Activated naive CD4-positive, alpha-beta T cell treated with anti-CD3 and anti-CD28 coated beads, Interleukin-2, amount 50 U/mL, for 72 hours (primary cell): Measurements from ENCODE around the gene FGF18. TPM values are rescaled to one million over a fixed set of nuclear protein-coding genes. Genes with fewer than 3 reads are reported as not detected.
"Not testable (repeated sequence)": the region's sequence is repeated elsewhere in the genome, so short reads cannot be mapped to it uniquely, and the experiment has no call there.

Experiments used
- ATAC-seq, 2 donors: fragments of 150-1000 bp; cut with Tn5 transposase; 2 replicates each; pipeline ENCODE4 v1.10.0; 2021; ENCODE audit warnings: mild to moderate bottlenecking in 2 of 2, moderate library complexity in 2 of 2
- DNase-seq, 2 donors: peaks; one replicate each; pipeline ENCODE4 v3.0.0; 2021 to 2022; ENCODE audit warnings: low spot score in 2 of 2
- H3K27ac Mint-ChIP-seq, 2 donors: one replicate each; pipeline ENCODE4 v1.8.0; 2022; ENCODE audit warnings: mild to moderate bottlenecking in 2 of 2, mixed read lengths in 2 of 2
- H3K36me3 Mint-ChIP-seq, 2 donors: one replicate each; pipeline ENCODE4 v1.8.0; 2022; ENCODE audit warnings: mixed read lengths in 2 of 2
- H3K9me3 Mint-ChIP-seq, 2 donors: one replicate each; pipeline ENCODE4 v1.8.0; 2022; ENCODE audit warnings: mixed read lengths in 2 of 2
- total RNA-seq, 2 donors: library from RNA; stranded (reverse); gene quantifications; one replicate each; pipeline ENCODE4 v1.2.3, GENCODE V29; 2022

The FGF18 gene
- total RNA-seq, 2 donors from 2014 or later = 0.36 TPM; not detected in 1

DNA sequence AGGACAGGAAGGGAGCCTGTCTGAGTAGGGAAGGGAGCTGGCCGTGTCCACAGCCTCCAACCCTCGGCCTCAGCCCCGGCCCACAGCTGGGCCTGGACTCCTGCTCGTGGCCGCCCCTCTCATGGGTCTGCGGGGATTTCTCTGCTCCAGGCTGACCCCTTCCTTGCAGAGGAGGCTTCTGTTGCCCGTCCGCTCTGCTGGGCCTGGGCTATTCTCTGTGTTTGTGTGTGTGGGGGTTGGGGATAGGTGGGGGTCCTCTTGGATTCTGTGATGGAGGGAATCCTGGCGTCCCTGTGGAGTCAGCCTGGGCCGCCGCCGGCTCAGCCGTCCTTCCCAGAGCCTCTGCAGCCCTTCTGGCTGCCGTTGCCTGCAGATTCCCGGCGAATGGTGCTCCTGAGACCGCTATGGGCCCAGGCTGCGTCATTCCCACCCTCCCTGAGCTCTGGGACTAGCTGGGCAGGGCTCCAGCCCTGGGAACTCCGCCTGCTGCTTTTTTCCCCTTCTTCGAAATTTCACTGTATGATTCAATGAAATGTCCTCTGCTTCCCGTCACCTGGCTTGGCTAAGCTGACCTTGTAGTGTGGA is 64.2 kb downstream of the FGF18 start:
- H3K9me3 Mint-ChIP-seq = no peaks in the 10 kb centered on the region
- H3K36me3 Mint-ChIP-seq = no peaks in the 10 kb centered on the region
- no peak for ATAC-seq
- DNase-seq = no peak
- H3K27ac Mint-ChIP-seq = no peak overlapping the region

DNA sequence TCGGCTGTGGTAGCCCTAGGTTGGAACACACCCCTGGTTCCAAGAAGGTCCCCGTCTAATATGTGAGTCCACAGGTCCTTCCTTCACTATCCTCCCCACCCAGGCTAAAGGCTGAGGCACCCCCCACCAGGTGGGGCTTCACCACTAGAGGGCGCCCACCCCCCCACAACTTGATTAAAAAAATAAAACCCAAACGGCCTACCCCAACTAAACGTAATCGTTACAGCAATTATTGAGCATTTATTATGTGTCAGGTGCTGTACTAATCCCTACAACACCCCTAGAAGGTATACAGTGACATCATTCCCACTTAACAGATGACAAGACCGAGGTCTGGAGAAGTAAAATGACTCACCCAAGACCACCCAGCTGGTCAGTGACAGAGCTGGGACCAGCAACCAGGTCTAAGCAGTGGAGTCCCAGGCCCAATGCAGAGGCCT is 65.0 kb downstream of the FGF18 start:
- no peaks in the 10 kb centered on the region for H3K36me3 Mint-ChIP-seq
- no peak overlapping the region for H3K27ac Mint-ChIP-seq
- H3K9me3 Mint-ChIP-seq = no peaks in the 10 kb centered on the region
- ATAC-seq = peak; percentile 49 to 69
- DNase-seq = peak in 1 of 2 donors; percentile 50

DNA sequence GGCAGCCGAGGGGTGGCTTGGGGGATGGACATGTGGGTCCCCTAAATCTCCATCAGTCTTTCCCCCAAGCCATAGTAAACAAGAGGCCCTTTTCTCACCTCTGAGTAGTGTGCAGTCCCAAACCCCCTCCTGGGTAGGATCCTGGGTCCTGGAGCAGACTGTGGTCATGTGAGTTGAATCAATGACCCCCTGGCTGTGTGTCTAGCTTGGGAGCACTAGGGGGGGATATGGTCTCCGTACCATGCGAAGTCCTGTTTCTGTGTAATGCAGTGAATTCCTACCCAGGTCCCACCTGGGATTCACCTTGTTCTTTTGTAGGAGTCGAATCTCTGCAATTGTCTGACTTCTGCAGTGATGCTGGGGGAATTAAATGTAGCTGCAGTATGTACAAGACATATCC is 66.2 kb downstream of the FGF18 start:
- H3K36me3 Mint-ChIP-seq = no peaks in the 10 kb centered on the region
- H3K9me3 Mint-ChIP-seq = no peaks in the 10 kb centered on the region
- ATAC-seq (no peak), DNase-seq (no peak)
- no peak overlapping the region for H3K27ac Mint-ChIP-seq

DNA sequence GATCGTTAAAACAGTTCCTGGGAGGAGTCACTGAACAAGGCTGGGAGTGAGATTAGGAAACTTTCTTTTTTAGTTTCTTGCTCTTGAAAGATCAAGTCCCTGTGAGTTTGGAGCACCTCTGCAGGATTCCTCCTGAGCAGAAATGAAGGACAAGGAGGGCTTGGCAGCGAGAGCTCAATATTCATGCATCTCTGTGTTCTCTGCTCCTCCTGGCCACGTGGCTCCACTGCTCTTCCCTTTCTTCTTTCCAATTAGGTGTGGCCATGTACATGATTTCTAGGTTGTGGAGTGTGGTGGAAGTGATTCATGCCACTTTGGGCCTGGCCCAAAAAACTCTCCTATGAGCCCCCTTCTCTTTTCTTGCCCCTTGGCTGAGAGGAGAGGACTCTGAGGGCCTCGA is 67.2 kb downstream of the FGF18 start:
- no peak for DNase-seq
- ATAC-seq = no peak
- Mint-ChIP-seq H3K27ac (peak overlapping the region in 1 of 2 donors; percentile 57), H3K36me3 (no peaks in the 10 kb centered on the region), H3K9me3 (no peaks in the 10 kb centered on the region)

DNA sequence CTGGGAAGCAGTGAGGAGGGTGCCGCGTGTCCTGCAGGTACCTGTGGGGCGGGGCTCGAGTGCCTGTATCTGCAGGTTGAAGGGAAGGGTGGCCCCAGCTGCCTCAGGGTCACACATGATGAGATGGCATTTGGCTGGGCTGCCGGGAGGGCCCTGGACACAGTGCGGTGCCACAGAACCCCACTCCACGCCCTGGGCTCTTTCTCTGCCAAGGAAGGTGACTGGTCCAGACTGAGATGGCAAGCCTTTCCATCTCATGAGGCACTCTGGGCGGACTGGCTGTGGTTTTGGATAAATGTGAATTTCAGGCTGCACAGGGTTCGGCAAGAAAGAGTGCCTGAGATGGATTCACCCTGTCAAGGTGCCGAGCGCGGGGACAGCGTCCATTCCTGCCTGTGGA is 69.4 kb downstream of the FGF18 start:
- no peaks in the 10 kb centered on the region for H3K36me3 Mint-ChIP-seq
- ATAC-seq (no peak), DNase-seq (no peak)
- H3K27ac Mint-ChIP-seq = no peak overlapping the region
- H3K9me3 Mint-ChIP-seq = no peaks in the 10 kb centered on the region

DNA sequence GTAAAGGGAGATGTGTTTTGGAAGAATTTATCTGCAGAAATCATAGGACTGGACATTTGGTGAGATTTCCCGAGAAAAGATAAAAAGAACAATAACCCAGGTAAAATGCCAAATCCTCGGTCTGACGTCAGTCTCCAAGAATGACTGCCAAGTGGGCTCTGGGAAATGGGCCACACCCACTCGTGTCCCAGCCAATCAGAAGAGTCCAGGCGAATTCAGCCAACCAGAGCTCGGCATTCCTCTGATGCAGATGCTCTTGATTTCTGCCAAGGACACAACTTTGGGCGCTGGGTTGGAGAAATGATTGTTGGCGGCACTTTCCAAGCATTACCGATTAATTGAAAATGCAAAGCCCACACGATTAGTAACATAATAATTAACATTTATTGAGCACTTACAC is 73.3 kb downstream of the FGF18 start:
- Mint-ChIP-seq H3K36me3 (no peaks in the 10 kb centered on the region), H3K9me3 (no peaks in the 10 kb centered on the region), H3K27ac (no peak overlapping the region)
- no peak for DNase-seq
- ATAC-seq = no peak

DNA sequence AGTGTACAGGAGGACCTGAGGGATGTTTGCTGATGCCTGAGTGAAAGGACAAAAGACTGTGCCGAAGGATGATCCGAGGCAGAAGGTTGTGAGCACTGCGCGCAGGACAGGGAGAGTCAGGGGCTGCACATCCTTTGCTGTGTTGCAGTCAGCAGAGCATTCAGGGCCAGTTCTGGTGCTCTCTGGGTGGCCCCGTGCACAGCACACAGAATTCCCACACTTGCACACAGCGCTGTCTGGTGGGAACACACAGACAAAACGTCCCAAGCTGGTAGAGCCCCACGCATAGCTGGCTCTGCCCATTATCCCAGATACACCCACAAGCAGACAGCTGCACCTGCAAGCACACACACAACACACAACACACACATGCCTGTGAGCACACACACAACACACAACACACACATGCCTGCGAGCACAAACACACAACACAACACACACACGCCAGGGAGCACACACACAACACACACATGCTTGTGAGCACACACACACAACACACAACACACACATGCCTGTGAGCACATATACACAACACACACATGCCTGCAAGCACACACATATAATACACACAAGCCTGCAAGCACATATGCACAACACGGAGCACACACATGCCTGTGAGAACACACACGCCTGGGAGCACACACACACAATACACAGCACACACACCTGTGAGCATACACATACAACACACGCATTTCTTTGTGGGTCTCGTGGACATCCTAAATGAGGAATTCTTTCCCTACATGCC is 74.4 kb downstream of the FGF18 start:
- Mint-ChIP-seq H3K36me3 (no peaks in the 10 kb centered on the region), H3K9me3 (no peaks in the 10 kb centered on the region), H3K27ac (no peak overlapping the region)
- ATAC-seq (no peak), DNase-seq (no peak)

DNA sequence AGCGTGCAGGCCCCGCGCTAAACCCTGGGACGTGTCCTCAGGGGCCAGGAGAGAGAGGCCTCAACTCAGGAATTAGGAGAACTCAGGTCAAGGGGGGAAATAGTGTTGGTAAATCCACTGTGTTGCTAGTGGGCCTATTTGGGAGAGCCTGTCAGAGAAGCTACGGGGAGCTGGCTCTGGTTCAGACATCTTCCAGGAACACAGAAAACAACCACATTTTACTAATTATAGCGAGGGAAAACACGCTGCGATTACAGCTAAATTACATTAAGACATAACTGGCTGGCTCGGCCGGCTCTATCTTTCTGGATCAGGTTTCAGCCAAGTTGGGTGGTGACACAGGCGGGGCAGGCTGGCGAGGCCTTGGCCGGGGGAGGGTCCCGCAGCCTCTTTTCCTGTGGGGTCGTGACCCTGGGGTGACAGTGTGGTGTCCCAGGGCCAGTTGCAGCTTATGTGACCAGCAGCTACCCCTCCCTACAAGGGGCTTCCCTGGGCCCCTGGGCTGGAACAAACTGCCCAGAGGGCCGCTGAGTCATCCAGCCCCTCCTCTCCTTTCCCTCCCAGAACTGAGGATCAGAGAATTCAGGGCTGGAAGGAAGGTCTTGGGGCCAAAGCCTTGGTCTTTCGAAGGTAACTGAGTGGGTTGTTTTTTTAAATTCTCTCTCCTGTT is 75.1 kb downstream of the FGF18 start:
- no peaks in the 10 kb centered on the region for H3K36me3 Mint-ChIP-seq
- H3K9me3 Mint-ChIP-seq = no peaks in the 10 kb centered on the region
- no peak for DNase-seq
- H3K27ac Mint-ChIP-seq = no peak overlapping the region
- ATAC-seq = no peak

DNA sequence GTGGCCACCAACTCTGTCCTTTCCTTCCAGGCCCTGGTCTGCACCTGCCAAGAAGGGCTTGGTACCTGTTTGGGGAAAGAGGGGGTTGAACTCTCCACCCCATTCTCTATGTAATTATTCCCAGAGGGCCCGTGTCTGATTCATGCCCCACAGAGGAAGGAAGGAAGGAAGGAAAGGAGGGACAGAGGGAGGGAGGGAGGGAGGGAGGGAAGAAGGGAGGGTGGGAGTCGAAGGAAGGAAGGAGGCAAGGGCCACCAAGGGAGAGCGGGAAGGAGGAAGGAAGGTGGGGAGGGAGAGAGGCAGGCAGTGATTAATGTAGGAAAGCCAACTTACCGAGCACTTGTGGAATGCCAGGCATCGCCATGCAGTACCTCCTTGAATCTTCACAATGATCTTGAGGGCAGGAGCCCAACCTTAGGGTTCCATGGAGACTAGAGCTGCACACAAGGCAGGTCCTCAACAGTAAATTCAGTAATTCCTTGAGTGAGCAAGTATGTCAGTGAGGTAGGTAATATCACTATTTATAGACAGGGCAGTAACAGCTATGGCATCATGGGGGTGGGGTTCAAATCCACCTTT is 75.8 kb downstream of the FGF18 start:
- no peak overlapping the region for H3K27ac Mint-ChIP-seq
- no peak for ATAC-seq
- H3K9me3 Mint-ChIP-seq = no peaks in the 10 kb centered on the region

DNA sequence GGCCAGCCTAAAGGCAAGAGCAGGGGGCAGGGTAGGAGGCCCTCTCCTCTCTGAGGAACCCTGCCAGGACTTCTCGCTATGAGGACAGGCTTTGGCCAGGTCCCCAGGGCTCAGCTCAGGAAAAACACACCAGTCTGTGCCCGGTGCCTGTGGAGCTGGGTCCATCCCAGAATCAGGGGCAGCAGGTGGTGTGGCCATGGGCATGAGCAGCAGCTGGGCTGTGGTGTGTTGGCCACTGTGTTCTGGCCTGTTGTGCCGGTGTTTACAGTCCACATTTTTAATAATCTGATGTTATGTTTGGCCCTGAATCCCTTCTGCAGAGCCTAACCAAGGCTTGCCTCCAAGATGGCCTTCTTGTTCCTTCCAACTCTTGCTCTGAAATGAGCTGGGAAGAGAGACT is 77.0 kb downstream of the FGF18 start:
- DNase-seq (no peak), ATAC-seq (no peak)
- no peak overlapping the region for H3K27ac Mint-ChIP-seq

More for the DNA sequence above, 75.8 kb downstream of the FGF18 start:
- H3K36me3 Mint-ChIP-seq = no peaks in the 10 kb centered on the region
- no peak for DNase-seq

DNA sequence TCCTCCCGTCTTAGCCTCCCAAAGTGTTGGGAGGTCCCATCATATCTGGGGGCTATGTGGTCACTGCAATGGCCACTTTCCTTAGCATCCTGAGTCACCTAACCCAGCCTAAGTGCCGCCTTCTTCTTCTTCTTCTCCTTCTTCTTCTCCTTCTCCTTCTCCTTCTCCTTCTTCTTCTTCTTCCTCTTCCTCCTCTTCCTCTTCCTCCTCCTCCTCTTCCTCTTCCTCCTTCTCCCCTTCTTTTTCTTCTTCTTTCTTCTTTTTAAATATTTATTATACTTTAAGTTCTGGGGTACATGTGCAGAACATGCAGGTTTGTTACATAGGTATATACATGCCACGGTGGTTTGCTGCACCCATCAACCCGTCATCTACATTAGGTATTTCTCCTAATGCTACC is 78.0 kb downstream of the FGF18 start:
- peak overlapping the region in 1 of 2 donors; percentile 29 for H3K27ac Mint-ChIP-seq
- not testable (repeated sequence) for H3K36me3 Mint-ChIP-seq, DNase-seq, H3K9me3 Mint-ChIP-seq, ATAC-seq

More for the DNA sequence above, 77.0 kb downstream of the FGF18 start:
- Mint-ChIP-seq H3K36me3 (no peaks in the 10 kb centered on the region), H3K9me3 (no peaks in the 10 kb centered on the region)

DNA sequence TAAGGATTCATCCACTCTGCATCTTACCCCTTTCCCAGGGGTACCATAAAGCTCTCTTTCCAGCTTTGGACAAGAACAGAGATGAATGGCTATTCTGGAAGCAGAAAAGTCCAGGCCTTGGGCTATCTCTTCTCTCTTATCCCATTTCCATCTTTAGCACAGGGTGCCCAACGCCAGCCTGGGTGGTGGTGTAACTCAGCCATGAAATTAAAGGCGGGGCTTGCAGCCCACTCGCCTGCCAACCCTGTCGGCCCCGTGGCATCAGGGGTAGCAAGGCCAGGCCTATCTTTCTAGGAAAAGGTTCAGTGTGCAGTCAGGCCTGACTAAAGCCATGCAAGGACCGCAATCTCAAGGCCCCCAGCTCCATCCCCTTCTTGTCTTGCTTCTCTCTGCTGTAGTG is 78.7 kb downstream of the FGF18 start:
- no peak for DNase-seq
- H3K9me3 Mint-ChIP-seq = no peaks in the 10 kb centered on the region
- no peak for ATAC-seq
- no peaks in the 10 kb centered on the region for H3K36me3 Mint-ChIP-seq
- no peak overlapping the region for H3K27ac Mint-ChIP-seq

DNA sequence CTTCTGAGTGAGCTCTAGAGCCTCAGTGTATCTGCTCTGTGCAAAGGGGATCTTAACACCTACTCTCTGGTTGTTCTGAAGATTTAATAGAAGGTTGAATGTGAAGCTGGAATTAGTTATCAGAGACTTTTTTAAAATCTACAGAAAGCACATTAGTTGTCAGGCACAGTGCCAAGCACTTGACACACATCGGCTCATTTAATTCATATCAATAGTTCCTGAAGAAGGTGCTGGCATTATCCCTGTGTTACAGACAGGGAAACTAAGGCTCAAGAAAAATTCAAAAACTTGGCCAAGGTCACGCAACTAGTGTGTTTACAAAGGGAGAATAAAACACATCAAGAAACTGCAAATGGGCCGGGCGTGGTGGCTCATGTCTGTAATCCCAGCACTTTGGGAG is 80.2 kb downstream of the FGF18 start:
- no peak overlapping the region for H3K27ac Mint-ChIP-seq
- H3K9me3 Mint-ChIP-seq = no peaks in the 10 kb centered on the region
- H3K36me3 Mint-ChIP-seq = no peaks in the 10 kb centered on the region
- no peak for ATAC-seq
- DNase-seq = no peak

DNA sequence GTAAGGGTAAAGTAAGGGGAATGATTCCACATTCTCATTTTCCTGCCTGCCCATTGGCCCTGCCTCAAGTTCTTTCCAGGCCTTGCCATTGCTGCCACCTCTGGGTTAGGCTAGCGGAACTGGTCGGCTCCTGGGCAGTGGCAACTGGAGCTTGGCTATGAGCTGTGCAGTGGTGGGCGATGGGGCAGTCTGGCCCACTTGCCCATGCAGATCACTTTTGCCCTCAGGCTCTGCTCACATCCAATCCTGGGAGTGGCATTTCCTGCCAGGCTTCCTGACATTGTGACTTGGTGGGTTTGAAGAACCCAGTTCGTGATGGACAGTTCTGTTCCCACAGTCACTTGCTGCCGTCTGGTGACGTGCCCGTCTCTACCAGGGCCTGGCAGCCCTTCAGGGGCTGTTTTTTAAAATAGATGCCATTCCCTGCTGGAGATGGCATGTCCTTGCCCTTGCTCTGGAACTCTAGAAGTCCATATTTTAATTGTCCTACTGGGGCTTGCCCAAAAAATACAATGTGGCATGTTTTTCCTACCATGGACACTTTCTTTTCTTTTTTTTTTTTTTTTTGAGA is 86.1 kb downstream of the FGF18 start:
- Mint-ChIP-seq H3K9me3 (no peaks in the 10 kb centered on the region), H3K27ac (no peak overlapping the region), H3K36me3 (no peaks in the 10 kb centered on the region)
- DNase-seq (no peak), ATAC-seq (no peak)

DNA sequence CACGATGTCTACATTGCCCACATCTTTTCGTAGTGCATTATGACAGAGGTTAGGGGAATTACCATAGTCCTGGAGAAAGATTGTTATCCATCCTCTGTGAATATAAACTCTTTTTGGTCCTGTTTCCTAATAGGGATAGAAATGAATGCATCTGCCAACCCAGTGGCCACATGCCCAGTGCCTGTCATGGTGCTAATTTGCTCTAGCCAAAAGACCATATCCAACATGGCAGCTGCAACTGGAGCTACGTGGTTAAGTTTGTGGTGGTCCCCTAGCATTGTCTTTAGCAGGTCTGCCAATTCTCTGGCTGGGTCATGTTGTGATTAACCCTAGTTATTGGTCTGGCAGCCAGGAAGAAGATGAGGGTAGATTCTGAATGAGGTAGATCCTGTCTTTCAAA is 87.5 kb downstream of the FGF18 start:
- ATAC-seq = no peak
- Mint-ChIP-seq H3K27ac (no peak overlapping the region), H3K9me3 (no peaks in the 10 kb centered on the region), H3K36me3 (no peaks in the 10 kb centered on the region)
- no peak for DNase-seq
